ENCODE measurements around the gene CPPED1.

CPPED1 gene

DNA sequence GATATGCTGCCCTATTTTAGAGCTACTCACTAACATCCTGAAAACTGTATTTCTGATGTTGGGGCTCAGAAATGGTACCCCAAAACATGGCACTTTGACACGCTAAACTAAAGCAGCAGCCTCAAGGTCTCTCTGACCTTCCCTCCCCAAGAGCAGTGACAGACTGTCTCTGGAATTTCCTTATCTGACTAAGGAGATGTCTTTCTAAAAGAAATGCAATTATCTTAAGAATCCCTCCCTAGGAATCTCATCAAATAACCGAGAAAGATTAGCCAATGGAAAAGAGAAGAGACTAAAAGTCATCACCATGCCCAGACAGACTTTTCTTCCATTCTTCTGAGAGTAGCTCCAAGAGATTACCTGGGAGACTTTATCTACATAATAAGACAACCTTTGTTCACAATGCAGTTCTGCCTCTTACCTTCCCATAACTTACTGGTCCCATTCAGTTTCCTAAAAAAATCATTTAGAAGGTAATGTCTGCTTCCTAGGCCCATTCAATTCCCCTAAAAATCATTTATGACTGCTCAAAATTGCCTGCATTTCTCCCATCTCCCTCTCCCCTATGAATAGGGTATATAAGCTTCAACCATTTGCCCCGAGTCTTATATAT lies 123.9 kb downstream of the CPPED1 start:
- no peak overlapping the region for H3K4me2 ChIP-seq
- H3K9me3 ChIP-seq (replicated peaks in 1 of 11), result peaks cover 0 to 10% (median 0%) of the 10 kb centered on the region in 11 experiments; a peak in 1 of 22 replicates
- no peak overlapping the region for H3K4me3 ChIP-seq
- H3K9ac ChIP-seq, result no peak overlapping the region
- H4K20me1 ChIP-seq, result peaks cover 0 to 100% (median 11%) of the 10 kb centered on the region in 11 experiments; a peak in 11 of 22 replicates
- no peaks in the 10 kb centered on the region for H3K27me3 ChIP-seq
- no peak overlapping the region for H3K27ac ChIP-seq
- no peak for TF ChIP-seq Cebpa-rat (IDR thresholded peaks at IDR 0.05)
- peaks cover 17 to 35% (median 34%) of the 10 kb centered on the region in 10 experiments for H3K4me1 ChIP-seq
- H3K36me3 ChIP-seq, result peaks cover 0 to 76% (median 0%) of the 10 kb centered on the region in 11 experiments; a peak in 8 of 22 replicates

DNA sequence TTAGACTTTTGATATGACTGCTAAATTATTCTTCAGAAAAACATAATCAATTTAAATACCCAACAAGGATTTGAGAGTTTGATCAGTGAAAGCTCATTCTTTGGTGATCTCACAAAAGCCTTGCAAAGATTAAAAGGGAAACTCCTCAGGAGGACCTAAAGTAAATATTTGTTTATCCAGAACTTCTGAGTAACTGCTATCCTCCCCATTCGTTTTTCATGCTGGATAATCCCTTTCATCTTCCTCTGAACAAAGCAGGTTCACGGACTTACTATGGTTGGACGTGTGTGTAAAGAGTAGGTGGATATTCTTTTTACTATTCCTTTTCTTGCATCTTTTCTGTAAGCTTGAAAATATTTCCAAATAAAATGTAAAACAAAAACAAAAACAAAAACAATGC lies 124.7 kb downstream of the CPPED1 start:
- peaks cover 0 to 10% (median 0%) of the 10 kb centered on the region in 11 experiments; a peak in 1 of 22 replicates for H3K9me3 ChIP-seq (replicated peaks in 1 of 11)
- H3K9ac ChIP-seq, result no peak overlapping the region
- H3K4me1 ChIP-seq, result peaks cover 25 to 42% (median 41%) of the 10 kb centered on the region in 10 experiments
- no peaks in the 10 kb centered on the region for H3K27me3 ChIP-seq
- H3K27ac ChIP-seq, result no peak overlapping the region
- H4K20me1 ChIP-seq, result peaks cover 0 to 100% (median 11%) of the 10 kb centered on the region in 11 experiments; a peak in 11 of 22 replicates
- H3K4me3 ChIP-seq, result no peak overlapping the region
- no peak for TF ChIP-seq Cebpa-rat (IDR thresholded peaks at IDR 0.05)
- no peak overlapping the region for H3K4me2 ChIP-seq
- H3K36me3 ChIP-seq, result peaks cover 0 to 76% (median 0%) of the 10 kb centered on the region in 11 experiments; a peak in 8 of 22 replicates

DNA sequence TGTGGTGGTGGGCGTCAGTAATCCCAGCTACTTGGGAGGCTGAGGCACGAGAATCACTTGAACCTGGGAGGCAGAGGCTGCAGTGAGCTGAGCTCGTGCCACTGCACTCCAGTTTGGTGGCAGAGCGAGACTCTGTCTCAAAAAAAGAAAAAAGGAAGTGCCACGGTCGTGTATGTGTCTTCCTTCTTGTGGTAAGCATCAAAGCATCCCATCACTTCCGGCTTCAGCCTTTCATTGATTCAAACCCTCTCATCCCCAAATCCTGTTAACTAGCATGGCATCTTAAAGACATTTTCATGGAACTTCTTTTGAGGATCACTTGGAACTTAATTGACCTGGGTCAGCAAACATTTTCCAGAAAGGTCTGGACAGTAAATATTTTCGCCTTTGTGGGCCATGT lies 126.2 kb downstream of the CPPED1 start:
- no peak for TF ChIP-seq Cebpa-rat (IDR thresholded peaks at IDR 0.05)
- peaks cover 30 to 57% (median 54%) of the 10 kb centered on the region in 10 experiments for H3K4me1 ChIP-seq
- H3K9ac ChIP-seq, result no peak overlapping the region
- no peak overlapping the region for H3K4me3 ChIP-seq
- H3K9me3 ChIP-seq (replicated peaks in 1 of 11), result peaks cover 0 to 10% (median 0%) of the 10 kb centered on the region in 11 experiments; a peak in 1 of 22 replicates
- H4K20me1 ChIP-seq, result peaks cover 0 to 100% (median 11%) of the 10 kb centered on the region in 11 experiments; a peak in 11 of 22 replicates
- H3K4me2 ChIP-seq, result peak overlapping the region; percentile 28 to 79 (median 54)
- H3K36me3 ChIP-seq, result peaks cover 0 to 76% (median 0%) of the 10 kb centered on the region in 11 experiments; a peak in 8 of 22 replicates
- no peaks in the 10 kb centered on the region for H3K27me3 ChIP-seq
- H3K27ac ChIP-seq, result no peak overlapping the region

DNA sequence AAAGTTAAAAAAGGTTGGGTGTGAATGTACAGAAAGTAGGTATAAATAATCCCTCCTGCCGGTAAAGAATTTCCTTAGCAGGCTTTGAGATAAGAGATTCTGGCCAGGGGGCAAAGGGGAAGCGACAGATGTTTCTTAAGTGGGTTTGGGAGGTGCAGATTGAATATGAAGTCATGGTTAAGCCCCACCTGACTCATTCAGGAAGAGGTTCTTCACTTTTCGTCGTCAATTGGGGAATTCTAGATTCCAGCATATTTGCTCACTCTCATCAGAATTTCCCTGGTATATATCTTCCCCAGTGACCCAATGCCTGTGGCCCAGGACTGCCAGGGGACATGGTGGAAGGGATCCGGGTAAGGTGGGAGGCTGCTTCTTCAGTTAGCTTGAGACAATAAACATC lies 127.8 kb downstream of the CPPED1 start:
- Histone ChIP-seq H3K9ac (no peak overlapping the region), H3K27ac (no peak overlapping the region), H3K4me2 (peak overlapping the region in 9 of 11 experiments; percentile 29 to 79 (median 54); a peak in 17 of 22 replicates), H3K4me1 (peaks cover 30 to 62% (median 55%) of the 10 kb centered on the region in 10 experiments), H3K4me3 (no peak overlapping the region), H3K27me3 (no peaks in the 10 kb centered on the region), H3K36me3 (peaks cover 0 to 76% (median 0%) of the 10 kb centered on the region in 11 experiments; a peak in 10 of 22 replicates), H3K9me3 (replicated peaks in 1 of 11) (peaks cover 0 to 21% (median under 1%) of the 10 kb centered on the region in 11 experiments; a peak in 4 of 22 replicates), H4K20me1 (peaks cover 0 to 92% (median 11%) of the 10 kb centered on the region in 11 experiments; a peak in 11 of 22 replicates)
- no peak for TF ChIP-seq Cebpa-rat (IDR thresholded peaks at IDR 0.05)

DNA sequence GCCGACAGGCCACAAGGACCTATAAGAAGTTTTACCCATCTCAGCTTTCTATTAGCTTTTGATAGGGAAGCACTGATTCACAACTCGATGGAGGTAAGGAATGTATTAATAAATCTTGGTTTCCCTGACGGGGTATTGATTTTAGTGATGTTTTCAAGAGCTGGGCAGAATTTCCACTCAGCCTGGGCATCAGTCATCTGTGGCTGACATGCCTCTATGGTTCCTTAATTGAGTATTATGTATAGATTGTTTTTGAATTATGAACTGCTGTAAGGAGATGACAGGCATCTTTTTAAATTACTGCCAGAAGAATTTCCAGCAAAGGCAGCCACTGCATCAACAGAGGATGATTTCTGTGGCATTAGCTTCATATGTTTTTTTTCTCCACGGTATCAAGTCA lies 128.6 kb downstream of the CPPED1 start:
- H3K4me2 ChIP-seq, result peak overlapping the region in 8 of 11 experiments; percentile 29 to 79 (median 58); a peak in 13 of 22 replicates
- H3K27me3 ChIP-seq, result no peaks in the 10 kb centered on the region
- no peak overlapping the region for H3K27ac ChIP-seq
- TF ChIP-seq Cebpa-rat (IDR thresholded peaks at IDR 0.05), result no peak
- H4K20me1 ChIP-seq, result peaks cover 0 to 84% (median 11%) of the 10 kb centered on the region in 11 experiments; a peak in 10 of 22 replicates
- H3K4me3 ChIP-seq, result no peak overlapping the region
- H3K4me1 ChIP-seq, result peaks cover 30 to 62% (median 55%) of the 10 kb centered on the region in 10 experiments
- H3K9me3 ChIP-seq (replicated peaks in 1 of 11), result peaks cover 0 to 28% (median 6%) of the 10 kb centered on the region in 11 experiments; a peak in 18 of 22 replicates
- peaks cover 0 to 76% (median 6%) of the 10 kb centered on the region in 11 experiments; a peak in 13 of 22 replicates for H3K36me3 ChIP-seq
- no peak overlapping the region for H3K9ac ChIP-seq

DNA sequence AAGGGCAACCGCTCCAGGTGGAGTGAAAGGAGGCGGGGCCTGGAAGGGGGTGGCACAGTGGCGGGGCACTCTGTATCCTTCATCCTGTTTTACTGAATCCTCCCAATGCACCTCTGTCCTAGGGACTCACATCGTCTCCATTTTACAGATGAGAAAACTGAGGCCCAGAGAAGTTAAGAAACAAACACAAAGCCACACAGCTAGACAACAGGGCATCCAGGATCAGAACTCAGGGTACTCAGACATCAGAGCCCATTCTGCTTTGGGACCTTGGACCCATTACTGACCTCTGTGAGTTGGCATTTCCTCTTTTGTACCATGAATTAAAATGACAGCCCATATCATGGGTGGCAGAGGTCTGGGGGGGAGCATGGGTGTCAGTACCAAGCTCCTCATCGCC lies 129.2 kb downstream of the CPPED1 start:
- no peak for TF ChIP-seq Cebpa-rat (IDR thresholded peaks at IDR 0.05)
- peaks cover 4 to 28% (median 12%) of the 10 kb centered on the region in 11 experiments; a peak in 21 of 22 replicates for H3K9me3 ChIP-seq (replicated peaks in 1 of 11)
- peak overlapping the region; percentile 22 to 79 (median 51); a peak in 16 of 22 replicates for H3K4me2 ChIP-seq
- H3K4me3 ChIP-seq, result no peak overlapping the region
- no peaks in the 10 kb centered on the region for H3K27me3 ChIP-seq
- peaks cover 0 to 78% (median 11%) of the 10 kb centered on the region in 11 experiments; a peak in 10 of 22 replicates for H4K20me1 ChIP-seq
- peaks cover 0 to 76% (median 12%) of the 10 kb centered on the region in 11 experiments; a peak in 15 of 22 replicates for H3K36me3 ChIP-seq
- H3K27ac ChIP-seq, result no peak overlapping the region
- no peak overlapping the region for H3K9ac ChIP-seq
- peaks cover 30 to 62% (median 55%) of the 10 kb centered on the region in 10 experiments for H3K4me1 ChIP-seq

DNA sequence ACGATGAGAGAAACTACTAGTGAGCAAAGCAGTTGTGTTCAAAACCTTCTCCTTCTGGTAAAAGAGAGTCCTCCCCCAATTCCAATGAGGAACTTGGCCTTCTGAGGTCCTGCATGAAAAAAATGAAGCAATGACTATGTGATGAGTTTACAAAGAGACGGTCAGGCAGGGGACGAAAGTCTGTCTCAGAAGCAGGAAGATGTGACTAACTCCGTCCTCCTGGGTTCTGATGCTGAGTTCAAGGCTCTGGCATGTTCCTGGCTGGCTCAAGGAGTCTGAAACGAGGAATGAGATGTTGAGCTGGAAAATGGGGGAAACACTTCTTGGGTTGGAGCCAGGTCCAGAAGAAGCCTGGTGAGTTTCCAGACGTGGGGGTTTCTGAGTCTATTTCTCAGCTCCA lies 129.6 kb downstream of the CPPED1 start:
- Histone ChIP-seq H3K4me1 (peaks cover 30 to 62% (median 55%) of the 10 kb centered on the region in 10 experiments), H3K27ac (no peak overlapping the region), H3K9me3 (replicated peaks in 1 of 11) (peaks cover 9 to 30% (median 16%) of the 10 kb centered on the region in 11 experiments), H3K9ac (no peak overlapping the region), H3K36me3 (peaks cover under 1 to 77% (median 16%) of the 10 kb centered on the region in 11 experiments; a peak in 15 of 22 replicates), H3K27me3 (no peaks in the 10 kb centered on the region), H3K4me3 (no peak overlapping the region), H4K20me1 (peaks cover 0 to 74% (median 11%) of the 10 kb centered on the region in 11 experiments; a peak in 10 of 22 replicates), H3K4me2 (peak overlapping the region; percentile 22 to 79 (median 51); a peak in 18 of 22 replicates)
- no peak for TF ChIP-seq Cebpa-rat (IDR thresholded peaks at IDR 0.05)

DNA sequence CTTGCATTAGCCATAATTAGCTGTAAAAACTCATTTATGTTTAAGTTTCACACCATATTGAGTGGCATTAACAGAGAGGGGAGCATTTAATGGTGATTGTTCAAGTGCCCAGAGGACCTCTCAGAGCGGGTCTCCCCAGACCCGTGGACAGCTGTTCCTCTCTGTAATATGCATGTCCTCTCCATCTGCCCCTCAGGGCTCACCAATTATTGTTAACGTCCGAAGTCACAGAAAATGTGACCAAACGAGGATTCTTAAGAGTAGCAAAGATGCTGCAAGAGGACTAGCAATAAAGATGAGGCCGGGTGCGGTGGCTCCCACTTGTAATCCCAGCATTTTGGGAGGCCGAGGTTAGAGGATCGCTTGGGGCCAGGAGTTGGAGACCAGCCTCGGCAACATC lies 130.2 kb downstream of the CPPED1 start:
- Histone ChIP-seq H3K4me2 (peak overlapping the region in 9 of 11 experiments; percentile 22 to 79 (median 57); a peak in 17 of 22 replicates), H3K27me3 (no peaks in the 10 kb centered on the region), H3K4me1 (peaks cover 30 to 62% (median 55%) of the 10 kb centered on the region in 10 experiments), H3K9me3 (replicated peaks in 1 of 11) (peaks cover 15 to 34% (median 22%) of the 10 kb centered on the region in 11 experiments), H3K36me3 (peaks cover 7 to 83% (median 22%) of the 10 kb centered on the region in 11 experiments; a peak in 17 of 22 replicates), H3K27ac (no peak overlapping the region), H3K4me3 (no peak overlapping the region), H3K9ac (peak overlapping the region in 2 of 11 experiments; percentile 11 to 50; a peak in 2 of 22 replicates), H4K20me1 (peaks cover 0 to 68% (median 11%) of the 10 kb centered on the region in 11 experiments; a peak in 10 of 22 replicates)
- no peak for TF ChIP-seq Cebpa-rat (IDR thresholded peaks at IDR 0.05)
